Mucosa of descending colon (tissue), 3 donors: ENCODE data around the gene METRNL. TPM values are rescaled to one million over a fixed set of nuclear protein-coding genes. Genes with fewer than 3 reads are reported as not detected.

Experiments used
- ATAC-seq: fragments of 200-7000 bp; cut with Tn5 transposase; one replicate; pipeline ENCODE4 v1.9.1; 2020; ENCODE audit warnings: mild to moderate bottlenecking, moderate library complexity
- DNase-seq, 3 donors: peaks; one replicate each; pipeline ENCODE4 v3.0.0-alpha.2; 2020
- H3K36me3 ChIP-seq: fragments of 200-600 bp; one replicate; pipeline ENCODE4 v1.8.0; 2021; ENCODE audit warnings: low read depth, mild to moderate bottlenecking
- H3K4me1 ChIP-seq: fragments of 200-600 bp; one replicate; pipeline ENCODE4 v1.8.0; 2021; ENCODE audit warnings: low read depth, mild to moderate bottlenecking
- H3K4me3 ChIP-seq: fragments of 200-600 bp; one replicate; pipeline ENCODE4 v1.8.0; 2021; ENCODE audit warnings: mild to moderate bottlenecking
- H3K9me3 ChIP-seq: fragments of 200-600 bp; one replicate; pipeline ENCODE4 v1.8.0; 2021; ENCODE audit warnings: mild to moderate bottlenecking
- CTCF ChIP-seq: fragments of 200-600 bp; IDR thresholded peaks from one replicate; pipeline ENCODE4 v1.8.0; 2022; ENCODE audit warnings: antibody characterized with exemption, mild to moderate bottlenecking
- intact Hi-C, 2 donors: fragments of 100-400 bp; cut with DNase I in 1 of 2; cut with micrococcal nuclease in 1 of 2; formaldehyde crosslinking; loops; one replicate each; pipeline versions ENCODE4 v1.11.0 to v1.11.1; 2022; cut with DNase I, micrococcal nuclease
- total RNA-seq, 3 donors: library from RNA; stranded (reverse); fragmentation: NEBNext Ultra II Directional in 2 of 3; extraction: Animal tissue kit (Norgen Biotek cat#: 25700) in 2 of 3; gene quantifications; one replicate each; pipeline versions ENCODE4 v1.2.1 to v1.2.4, GENCODE V29; 2021 to 2023
- donor health status: DM: no; HTN: no; CAD: no; lungs with moderate emphysema.
- donor health status: DM: no; HTN: no; CAD: no.
- donor health status: DM: no; HTN: yes; CAD: no.

Gene METRNL
- total RNA-seq, 3 donors from 2014 or later = 78.6 to 134 (median 116) TPM

GRCh38 chr17:83085526-83086198 lies 6.3 kb downstream of the METRNL start:
- TF ChIP-seq CTCF = no peak
- intact Hi-C loops = no loop called here
- Histone ChIP-seq H3K4me3 (no peak overlapping the region), H3K36me3 (no peaks in the 10 kb centered on the region), H3K9me3 (no peaks in the 10 kb centered on the region), H3K4me1 (peaks cover 58% of the 10 kb centered on the region)
- ATAC-seq = no peak
- no peak for DNase-seq

- DNase-seq (no peak), ATAC-seq (no peak)
- Histone ChIP-seq H3K4me1 (peaks cover 65% of the 10 kb centered on the region), H3K9me3 (no peaks in the 10 kb centered on the region), H3K36me3 (no peaks in the 10 kb centered on the region), H3K4me3 (no peak overlapping the region)
- TF ChIP-seq CTCF = no peak
- intact Hi-C loops = no loop called here
Measured at GRCh38 chr17:83086199-83086880, 6.9 kb downstream of the METRNL start.

- no peak for TF ChIP-seq CTCF
- Histone ChIP-seq H3K4me3 (no peak overlapping the region), H3K36me3 (no peaks in the 10 kb centered on the region), H3K9me3 (no peaks in the 10 kb centered on the region), H3K4me1 (peaks cover 59% of the 10 kb centered on the region)
- intact Hi-C loops = no loop called here
- DNase-seq (no peak), ATAC-seq (no peak)
Measured at GRCh38 chr17:83086907-83087787, 7.7 kb downstream of the METRNL start.

GRCh38 chr17:83087788-83088360 lies 8.5 kb downstream of the METRNL start:
- DNase-seq (no peak), ATAC-seq (no peak)
- Histone ChIP-seq H3K4me1 (peaks cover 55% of the 10 kb centered on the region), H3K4me3 (no peak overlapping the region), H3K9me3 (no peaks in the 10 kb centered on the region), H3K36me3 (no peaks in the 10 kb centered on the region)
- no peak for TF ChIP-seq CTCF
- intact Hi-C loops = no loop called here

- Histone ChIP-seq H3K9me3 (no peaks in the 10 kb centered on the region), H3K36me3 (peaks cover 1% of the 10 kb centered on the region), H3K4me3 (no peak overlapping the region), H3K4me1 (peaks cover 52% of the 10 kb centered on the region)
- ATAC-seq = no peak
- no peak for TF ChIP-seq CTCF
- no peak for DNase-seq
- intact Hi-C loops = no loop called here
Measured at GRCh38 chr17:83088451-83088850, 9.0 kb downstream of the METRNL start.
